Endodermal cell (in vitro differentiated cells): ENCODE results near the gene TMPRSS4. TPM values are rescaled to one million over a fixed set of nuclear protein-coding genes. Genes with fewer than 3 reads are reported as not detected.

Experiments
- DNase-seq: peaks from one replicate; pipeline ENCODE4 v3.0.0-alpha.2; 2017
- H3K27ac ChIP-seq: 2 replicates; pipeline ENCODE4 v1.5.1; 2013; ENCODE audit warnings: mild to moderate bottlenecking, low read depth, low read length, moderate library complexity
- H3K27me3 ChIP-seq: 2 replicates; pipeline ENCODE4 v1.6.1; 2013; ENCODE audit warnings: mild to moderate bottlenecking, low read length, moderate library complexity; ENCODE audit not compliant: insufficient read depth, control insufficient read depth, poor library complexity, severe bottlenecking
- H3K36me3 ChIP-seq: 2 replicates; pipeline ENCODE4 v1.7.0; 2013; ENCODE audit warnings: mild to moderate bottlenecking, low read length, moderate library complexity; ENCODE audit not compliant: control insufficient read depth, insufficient read depth
- H3K4me1 ChIP-seq: one replicate; pipeline ENCODE4 v1.7.0; 2013; ENCODE audit warnings: low read length; ENCODE audit not compliant: control insufficient read depth, insufficient read depth
- H3K4me3 ChIP-seq: 2 replicates; pipeline ENCODE4 v1.5.1; 2013; ENCODE audit warnings: mild to moderate bottlenecking, low read length, moderate library complexity
- H3K9ac ChIP-seq: 2 replicates; pipeline ENCODE4 v1.6.1; 2013; ENCODE audit warnings: mild to moderate bottlenecking, low read length, moderate library complexity; ENCODE audit not compliant: poor library complexity, severe bottlenecking; ENCODE audit errors: extremely low read depth
- H3K9me3 ChIP-seq: 2 replicates; pipeline ENCODE4 v1.6.1; 2013; ENCODE audit warnings: mild to moderate bottlenecking, low read length, moderate library complexity; ENCODE audit not compliant: control insufficient read depth
- H3K27ac Mint-ChIP-seq: 2 replicates; pipeline ENCODE4 v1.8.0; 2020; ENCODE audit warnings: mixed read lengths
- H3K27me3 Mint-ChIP-seq: 2 replicates; pipeline ENCODE4 v1.8.0; 2021; ENCODE audit warnings: mild to moderate bottlenecking, mixed read lengths; ENCODE audit not compliant: insufficient read depth
- H3K36me3 Mint-ChIP-seq: 2 replicates; pipeline ENCODE4 v1.8.0; 2020; ENCODE audit warnings: low read depth, mixed read lengths
- H3K4me1 Mint-ChIP-seq: 2 replicates; pipeline ENCODE4 v1.8.0; 2020; ENCODE audit warnings: mixed read lengths
- H3K4me3 Mint-ChIP-seq: 2 replicates; pipeline ENCODE4 v1.8.0; 2020; ENCODE audit warnings: mild to moderate bottlenecking, moderate library complexity, mixed read lengths
- H3K9me3 Mint-ChIP-seq: 2 replicates; pipeline ENCODE4 v1.8.0; 2020; ENCODE audit warnings: mild to moderate bottlenecking, mixed read lengths
- WGBS, 2 experiments: methylation state at CpG; one replicate each; pipeline versions ENCODE4 v1.1.5 to v1.1.7; 2013; ENCODE audit warnings: missing lambda C conversion rate in 2 of 2, mixed read lengths in 1 of 2; ENCODE audit not compliant: insufficient coverage in 1 of 2, insufficient read length in 1 of 2; 5-methylcytosine and 5-hydroxymethylcytosine counted together
- total RNA-seq, 2 donors: library from RNA; stranded (reverse); fragmentation: NEBNext Ultra II Directional in 1 of 2; extraction: Animal tissue kit (Norgen Biotek cat#: 25700) in 1 of 2; gene quantifications; 2 replicates in 1 of 2; 3 replicates in 1 of 2; pipeline ENCODE4 v1.2.1, GENCODE V29; 2021
- TF ChIP-seq, protein P1 (sequence below): fragments of 200-600 bp; sonication (generic); conservative IDR thresholded peaks from 2 replicates; pipeline ENCODE4 v1.5.0; 2021; ENCODE audit warnings: antibody characterized with exemption, mild to moderate bottlenecking

The TMPRSS4 gene
- total RNA-seq, 2 donors from 2014 or later, result not detected

GRCh38 chr11:118045191-118045590, 31.7 kb upstream of the TMPRSS4 start:
- Histone ChIP-seq H3K9ac (no peak overlapping the region), H3K9me3 (no peaks in the 10 kb centered on the region), H3K36me3 (no peaks in the 10 kb centered on the region), H3K4me1 (no peaks in the 10 kb centered on the region), H3K27me3 (no peaks in the 10 kb centered on the region), H3K4me3 (no peak overlapping the region), H3K27ac (no peak overlapping the region)
- no peak overlapping the region for H3K4me3 Mint-ChIP-seq
- H3K36me3 Mint-ChIP-seq, result no peaks in the 10 kb centered on the region
- no peak for DNase-seq
- TF ChIP-seq, protein P1, sequence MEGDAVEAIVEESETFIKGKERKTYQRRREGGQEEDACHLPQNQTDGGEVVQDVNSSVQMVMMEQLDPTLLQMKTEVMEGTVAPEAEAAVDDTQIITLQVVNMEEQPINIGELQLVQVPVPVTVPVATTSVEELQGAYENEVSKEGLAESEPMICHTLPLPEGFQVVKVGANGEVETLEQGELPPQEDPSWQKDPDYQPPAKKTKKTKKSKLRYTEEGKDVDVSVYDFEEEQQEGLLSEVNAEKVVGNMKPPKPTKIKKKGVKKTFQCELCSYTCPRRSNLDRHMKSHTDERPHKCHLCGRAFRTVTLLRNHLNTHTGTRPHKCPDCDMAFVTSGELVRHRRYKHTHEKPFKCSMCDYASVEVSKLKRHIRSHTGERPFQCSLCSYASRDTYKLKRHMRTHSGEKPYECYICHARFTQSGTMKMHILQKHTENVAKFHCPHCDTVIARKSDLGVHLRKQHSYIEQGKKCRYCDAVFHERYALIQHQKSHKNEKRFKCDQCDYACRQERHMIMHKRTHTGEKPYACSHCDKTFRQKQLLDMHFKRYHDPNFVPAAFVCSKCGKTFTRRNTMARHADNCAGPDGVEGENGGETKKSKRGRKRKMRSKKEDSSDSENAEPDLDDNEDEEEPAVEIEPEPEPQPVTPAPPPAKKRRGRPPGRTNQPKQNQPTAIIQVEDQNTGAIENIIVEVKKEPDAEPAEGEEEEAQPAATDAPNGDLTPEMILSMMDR, result no peak
- H3K4me1 Mint-ChIP-seq, result no peaks in the 10 kb centered on the region
- H3K27ac Mint-ChIP-seq, result no peak overlapping the region
- no peaks in the 10 kb centered on the region for H3K9me3 Mint-ChIP-seq
- H3K27me3 Mint-ChIP-seq, result peaks cover 13% of the 10 kb centered on the region
- WGBS, 2 experiments, result 90 to 100% methylated on average over 1 to 2 of the region's 2 CpGs

GRCh38 chr11:118046051-118046963, 30.6 kb upstream of the TMPRSS4 start:
- Histone ChIP-seq H3K4me1 (no peaks in the 10 kb centered on the region), H3K27me3 (no peaks in the 10 kb centered on the region), H3K27ac (no peak overlapping the region), H3K4me3 (no peak overlapping the region), H3K9ac (no peak overlapping the region), H3K9me3 (no peaks in the 10 kb centered on the region), H3K36me3 (no peaks in the 10 kb centered on the region)
- H3K4me3 Mint-ChIP-seq, result no peak overlapping the region
- TF ChIP-seq, protein P1, result no peak
- 60 to 81% methylated on average over 3 to 5 of the region's 5 CpGs for WGBS, 2 experiments
- peaks cover 16% of the 10 kb centered on the region for H3K27me3 Mint-ChIP-seq
- DNase-seq, result no peak
- no peaks in the 10 kb centered on the region for H3K4me1 Mint-ChIP-seq
- H3K9me3 Mint-ChIP-seq, result no peaks in the 10 kb centered on the region
- no peak overlapping the region for H3K27ac Mint-ChIP-seq
- no peaks in the 10 kb centered on the region for H3K36me3 Mint-ChIP-seq

- Histone ChIP-seq H3K9ac (no peak overlapping the region), H3K27ac (no peak overlapping the region), H3K9me3 (no peaks in the 10 kb centered on the region), H3K36me3 (no peaks in the 10 kb centered on the region), H3K27me3 (no peaks in the 10 kb centered on the region), H3K4me1 (no peaks in the 10 kb centered on the region), H3K4me3 (no peak overlapping the region)
- Mint-ChIP-seq H3K27me3 (peaks cover 16% of the 10 kb centered on the region), H3K4me1 (no peaks in the 10 kb centered on the region), H3K27ac (no peak overlapping the region), H3K36me3 (no peaks in the 10 kb centered on the region), H3K9me3 (no peaks in the 10 kb centered on the region), H3K4me3 (no peak overlapping the region)
- DNase-seq, result no peak
- 96 to 100% methylated on average over 6 to 7 of the region's 8 CpGs for WGBS, 2 experiments
- TF ChIP-seq, protein P1, result no peak
Observed at GRCh38 chr11:118046964-118047700, 29.7 kb upstream of the TMPRSS4 start.
